ENCODE data around the gene PRSS27.
"Not testable (repeated sequence)": the region's sequence is repeated elsewhere in the genome, so short reads cannot be mapped to it uniquely, and the experiment has no call there.

Gene PRSS27

DNA sequence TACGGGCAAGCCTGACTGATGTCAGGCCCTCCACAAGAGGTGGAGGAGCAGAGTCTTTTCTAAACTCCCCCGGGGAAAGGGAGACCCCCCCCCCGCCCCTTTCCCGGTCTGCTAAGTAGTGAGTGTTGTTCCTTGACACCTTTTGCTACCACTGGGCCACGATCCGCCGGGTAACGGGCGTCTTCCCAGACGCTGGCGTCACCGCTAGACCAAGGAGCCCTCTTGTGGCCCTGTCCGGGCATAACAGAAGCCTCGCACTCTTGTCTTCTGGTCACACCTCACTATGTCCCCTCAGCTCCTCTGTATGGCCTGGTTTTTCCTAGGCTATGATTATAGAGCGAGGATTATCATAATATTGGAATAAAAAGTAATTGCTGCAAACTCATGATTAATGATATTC, 50.0 kb downstream of the PRSS27 start:
- peak; percentile 24 for DNase-seq

DNA sequence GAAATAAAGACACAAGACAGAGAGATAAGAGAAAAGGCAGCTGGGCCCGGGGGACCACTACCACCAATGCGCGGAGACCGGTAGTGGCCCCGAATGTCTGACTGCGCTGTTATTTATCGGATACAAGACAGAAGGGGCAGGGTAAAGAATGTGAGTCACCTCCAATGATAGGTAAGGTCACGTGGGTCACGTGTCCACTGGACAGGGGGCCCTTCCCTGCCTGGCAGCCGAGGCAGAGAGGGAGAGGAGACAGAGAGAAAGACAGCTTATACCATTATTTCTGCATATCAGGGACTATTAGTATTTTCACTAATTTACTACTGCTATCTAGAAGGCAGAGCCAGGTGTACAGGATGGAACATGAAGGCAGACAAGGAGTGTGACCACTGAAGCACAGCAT, 50.4 kb downstream of the PRSS27 start:
- not testable (repeated sequence) for DNase-seq

DNA sequence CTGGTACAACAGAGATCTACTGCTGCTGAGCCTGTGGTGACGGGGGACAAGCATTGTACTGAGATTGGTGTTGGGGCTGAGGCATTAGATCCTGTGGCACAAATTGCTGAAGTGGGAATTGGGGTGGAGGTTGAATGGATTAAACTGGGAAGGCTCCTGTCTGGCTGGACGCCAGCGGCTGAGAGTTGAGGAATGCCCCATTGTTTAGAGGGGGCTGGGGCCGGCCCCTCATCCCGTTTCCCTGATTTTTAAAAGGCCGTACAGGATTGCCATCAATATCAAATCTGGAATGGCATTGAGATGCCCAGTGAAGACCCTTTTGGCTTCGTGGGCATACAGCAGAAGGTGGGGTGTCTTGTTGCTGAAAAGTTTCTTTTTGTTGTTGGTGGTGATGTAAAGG, 53.4 kb downstream of the PRSS27 start:
- DNase-seq = not testable (repeated sequence)

DNA sequence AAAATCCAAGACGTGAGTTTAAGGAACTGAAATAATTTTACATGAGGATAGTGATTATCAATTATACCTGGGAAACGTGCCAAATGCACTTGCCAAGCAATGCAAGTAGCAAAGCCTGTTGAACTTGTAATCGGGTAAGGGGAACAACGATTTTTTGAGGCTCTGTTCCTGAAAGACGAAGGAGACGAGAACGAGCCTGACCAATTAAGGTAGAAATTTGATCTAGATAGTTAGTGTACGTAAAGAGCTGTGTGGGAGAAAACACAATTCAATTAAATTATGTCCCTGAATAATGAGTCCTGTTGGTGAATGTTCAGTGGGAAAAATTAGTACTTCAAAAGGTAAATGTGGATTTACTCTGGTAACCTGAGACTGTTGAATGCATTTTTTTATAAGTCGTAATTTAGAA, 55.4 kb downstream of the PRSS27 start:
- DNase-seq = no peak

DNA sequence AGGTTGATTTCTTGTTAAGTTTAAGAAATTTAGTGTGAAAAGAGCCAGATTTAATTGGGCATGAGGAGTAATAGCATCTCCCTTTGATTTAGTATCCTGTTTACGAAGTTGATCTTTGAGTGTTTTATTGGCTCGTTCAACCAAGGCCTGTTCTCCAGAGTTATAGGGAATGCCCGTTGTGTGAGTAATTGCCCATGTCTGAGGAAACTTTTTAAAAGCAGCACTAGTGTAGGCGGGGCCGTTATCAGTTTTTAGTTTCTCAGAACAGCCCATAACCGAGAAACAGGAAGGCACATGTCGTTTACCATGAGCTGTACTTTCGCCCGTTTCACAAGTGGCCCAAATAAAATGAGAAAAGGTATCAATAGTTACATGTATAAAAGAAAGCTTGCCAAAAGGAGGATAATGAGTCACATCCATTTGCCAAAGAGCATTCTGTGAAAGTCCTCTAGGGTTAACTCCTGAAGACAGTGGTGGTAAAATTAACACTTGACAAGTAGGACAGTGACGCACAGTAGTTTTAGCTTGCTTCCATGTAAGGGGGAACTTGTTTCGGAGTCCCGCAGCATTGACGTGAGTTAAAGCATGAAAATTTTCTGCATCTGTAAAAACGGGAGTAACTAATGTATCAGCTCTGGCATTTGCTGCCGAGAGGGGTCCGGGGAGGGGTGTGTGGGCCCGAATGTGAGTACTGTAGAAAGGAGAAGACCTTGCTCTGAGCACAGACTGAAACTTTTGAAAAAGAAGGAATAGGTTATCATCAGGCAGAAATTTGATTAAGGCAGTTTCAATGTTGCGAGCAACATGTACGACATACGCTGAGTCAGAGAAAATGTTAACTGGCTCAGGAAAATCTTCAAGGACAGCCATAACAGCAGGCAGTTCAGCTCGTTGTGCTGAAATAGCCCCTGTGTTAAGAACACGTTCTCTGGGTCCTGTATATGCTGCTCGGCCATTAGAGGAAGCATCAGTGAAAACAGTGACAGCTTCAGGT, 56.2 kb downstream of the PRSS27 start:
- no peak for DNase-seq

Data from effector CD8-positive, alpha-beta T cell (primary cell).